Fibroblast of skin of scalp (primary cell): ENCODE results near the gene RAB14.

Source experiments
- DNase-seq: peaks from one replicate; pipeline ENCODE4 v3.0.0-alpha.2; 2013

RAB14 gene

DNA sequence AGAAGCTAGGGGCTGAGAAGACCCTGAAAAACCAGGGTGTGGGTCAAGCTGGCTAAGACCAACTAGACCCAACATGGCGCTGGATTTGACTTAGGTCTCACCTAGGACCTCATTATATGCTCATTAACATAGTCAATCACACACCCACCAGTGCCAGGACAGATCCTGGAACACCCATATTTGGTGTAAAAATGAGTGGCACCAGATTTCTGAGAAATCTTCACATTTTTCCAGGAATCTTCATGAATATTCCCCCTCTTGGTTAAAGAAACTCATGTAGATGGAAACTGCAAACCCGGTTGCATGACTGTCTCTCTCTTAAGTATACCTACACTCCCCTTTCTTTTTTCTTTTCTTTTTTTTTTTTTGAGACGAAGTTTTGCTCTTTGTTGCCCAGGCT lies 17.9 kb upstream of the RAB14 start:
- DNase-seq: no peak

DNA sequence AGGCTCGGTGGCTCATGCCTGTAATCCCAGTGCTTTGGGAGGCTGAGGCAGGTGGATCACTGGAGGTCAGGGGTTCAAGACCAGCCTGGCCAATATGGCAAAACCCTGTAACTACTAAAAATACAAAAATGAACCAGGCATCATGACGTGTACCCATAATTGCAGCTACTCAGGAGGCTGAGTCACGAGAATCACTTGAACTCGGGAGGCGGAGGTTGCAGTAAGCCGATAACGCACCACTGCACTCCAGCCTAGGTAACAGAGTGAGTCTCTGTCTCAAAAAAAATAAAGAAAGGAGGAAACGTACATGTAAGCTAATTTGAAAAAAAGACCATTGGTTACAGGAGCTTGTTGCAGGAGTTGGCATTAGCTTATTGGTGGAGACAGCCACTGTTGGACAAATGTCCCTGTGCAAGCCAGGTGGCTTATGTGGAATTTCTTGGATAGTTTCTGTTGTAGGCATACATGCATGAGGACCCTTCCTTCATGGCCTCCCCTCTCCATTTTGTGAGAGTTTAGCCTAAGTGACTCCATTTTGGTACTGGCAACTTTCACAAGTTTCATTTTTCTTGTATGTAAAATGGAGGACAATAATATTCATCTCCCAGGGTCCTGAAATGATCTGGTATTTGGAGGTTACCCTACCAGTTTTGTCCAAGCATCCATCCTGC lies 16.8 kb upstream of the RAB14 start:
- DNase-seq: no peak

DNA sequence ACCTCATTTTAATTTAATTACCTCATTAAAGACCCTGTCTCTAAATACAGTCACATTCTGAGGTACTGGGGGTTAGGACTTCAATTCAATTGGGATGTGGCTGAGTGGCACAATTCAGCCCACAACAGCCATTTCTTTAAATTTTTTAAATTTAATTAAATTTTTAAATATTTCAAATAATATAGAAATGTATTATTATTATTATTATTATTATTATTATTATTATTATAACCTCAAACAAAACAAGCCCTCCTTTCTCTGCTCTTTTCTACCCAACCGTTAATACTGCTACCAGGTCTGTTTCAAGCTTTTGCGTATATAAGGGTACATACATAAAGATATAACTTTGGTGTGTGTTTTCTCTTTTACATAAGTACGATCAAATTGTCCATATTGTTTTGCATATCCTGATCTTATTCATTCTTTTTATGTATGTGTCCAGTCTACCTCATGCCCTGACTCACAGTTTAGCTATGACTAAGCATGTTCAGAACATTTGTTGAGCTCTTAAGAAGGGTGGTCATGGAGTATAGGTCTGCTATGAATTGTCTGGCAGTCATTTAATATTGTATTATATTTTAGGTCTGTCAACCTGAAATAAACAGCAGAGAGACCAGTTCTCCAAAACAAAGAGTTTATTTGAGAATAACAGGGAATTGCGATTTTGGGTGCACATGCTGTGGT lies 16.1 kb upstream of the RAB14 start:
- DNase-seq: no peak

DNA sequence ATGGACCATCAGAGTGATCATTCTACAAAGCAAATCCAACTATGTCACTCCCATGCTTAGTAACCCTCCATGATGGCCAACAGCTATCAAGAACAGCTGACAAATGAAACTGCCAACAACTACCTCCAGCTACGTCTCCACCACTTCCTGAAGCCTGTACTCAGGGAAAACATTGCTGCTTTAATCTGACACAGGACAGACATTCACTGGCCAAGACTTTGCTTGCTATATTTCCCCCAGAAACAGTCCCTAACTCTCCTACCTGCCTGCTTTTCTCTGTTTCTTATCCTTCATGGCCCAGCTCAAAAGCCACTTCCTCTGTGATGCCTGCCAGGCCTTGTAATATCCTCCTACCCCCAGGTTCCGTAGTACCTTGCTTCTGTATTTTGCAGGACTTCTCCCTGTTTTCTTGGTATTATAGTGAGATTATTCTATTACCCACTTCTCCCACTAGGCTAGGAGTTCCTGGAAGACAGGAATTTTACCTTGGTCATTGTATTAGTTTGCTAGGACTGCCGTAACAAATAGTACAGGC lies 14.7 kb upstream of the RAB14 start:
- no peak for DNase-seq

DNA sequence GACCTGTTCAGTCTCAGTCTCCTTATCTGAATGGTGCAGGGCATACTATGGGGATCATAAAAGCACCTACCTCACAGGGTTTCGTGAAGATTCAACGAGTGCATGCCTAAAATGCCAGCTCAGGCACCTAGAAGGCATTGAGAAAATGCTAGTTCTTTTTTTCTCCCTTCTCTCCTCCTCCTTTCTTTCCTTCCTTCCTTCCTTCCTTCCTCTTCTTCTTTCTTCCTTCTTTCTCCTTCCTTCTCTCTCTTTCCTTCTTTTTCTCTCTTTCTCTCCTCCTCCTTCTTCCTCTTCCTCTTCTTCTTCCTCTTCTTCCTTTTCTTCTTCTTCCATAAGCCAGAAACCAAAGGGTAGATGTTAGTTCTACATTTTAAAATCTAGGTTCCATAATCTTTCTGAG lies 12.3 kb upstream of the RAB14 start:
- no peak for DNase-seq

DNA sequence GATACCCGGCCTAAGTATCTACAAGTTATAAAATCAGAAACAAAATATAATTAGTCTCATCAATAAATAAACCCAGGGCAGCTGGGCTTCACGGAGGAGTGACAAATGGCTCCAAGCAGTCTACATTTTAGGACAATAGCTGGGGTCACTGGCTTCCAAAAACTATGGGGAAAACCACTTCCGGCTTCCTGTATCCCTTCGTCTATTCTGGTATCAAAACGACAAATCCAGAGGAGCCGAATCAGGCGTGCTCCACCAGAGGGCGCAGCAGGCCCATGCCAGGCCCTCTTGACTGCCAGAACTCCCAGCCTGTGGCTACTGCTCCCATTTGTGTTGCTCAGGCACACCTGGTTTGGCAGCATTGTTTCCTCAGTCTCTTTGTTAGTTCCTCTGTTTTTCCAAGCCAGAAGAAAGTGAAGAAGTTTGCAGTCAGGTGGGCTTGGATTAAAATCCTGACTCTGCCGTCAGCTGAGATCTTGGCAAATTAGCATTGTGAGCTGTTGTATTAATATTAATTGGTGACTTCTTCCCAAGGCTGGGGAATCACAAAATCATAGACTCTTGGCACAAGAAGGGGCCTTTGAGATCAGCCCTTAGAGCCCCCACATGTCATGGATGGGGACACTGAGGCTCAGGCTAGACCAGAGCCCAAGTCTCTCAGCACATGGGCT lies 11.6 kb upstream of the RAB14 start:
- DNase-seq: peak; percentile 88

DNA sequence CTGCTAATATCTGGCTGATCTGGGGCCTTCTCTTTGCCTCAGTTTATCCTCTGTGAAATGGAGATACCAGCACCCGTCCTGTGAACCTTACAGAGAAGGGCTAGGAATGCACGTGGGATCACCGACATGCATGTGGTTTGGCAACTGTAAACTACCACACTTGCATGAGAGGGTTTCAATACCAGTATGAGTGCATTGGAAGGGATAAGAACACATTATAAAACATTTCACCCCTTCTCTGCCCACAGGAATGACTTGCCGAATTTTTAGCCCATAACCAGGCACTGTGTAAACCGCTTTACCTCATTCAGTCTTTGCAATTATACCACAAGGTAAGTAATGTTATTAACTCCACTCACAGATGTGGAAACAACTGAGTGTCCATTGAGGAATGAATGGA lies 8.9 kb upstream of the RAB14 start:
- DNase-seq: no peak

DNA sequence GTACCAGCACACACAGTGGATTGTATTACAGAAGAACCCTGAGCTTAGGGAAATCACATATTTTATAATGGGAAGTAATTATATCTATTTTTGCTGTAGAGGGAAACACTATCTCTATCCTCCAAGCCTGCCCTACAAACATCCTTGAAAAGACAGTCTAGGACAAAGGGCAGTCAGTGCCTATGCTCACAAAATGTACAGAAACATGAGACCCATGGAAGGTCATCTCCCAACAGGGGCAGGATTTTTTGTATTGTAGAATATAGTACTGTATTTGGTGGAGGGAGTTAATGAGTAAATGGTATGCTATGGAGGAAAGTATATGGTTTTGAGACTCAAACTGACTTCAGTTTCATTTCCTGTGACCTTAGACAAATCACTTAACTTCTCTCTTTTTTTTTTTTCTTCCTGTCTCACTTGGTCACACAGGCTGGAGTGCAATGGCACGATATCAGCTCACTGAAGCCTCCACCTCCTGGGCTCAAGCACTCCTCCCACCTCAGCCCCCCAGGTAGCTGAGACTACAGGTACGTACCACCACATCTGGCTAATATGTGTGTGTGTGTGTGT lies 5.8 kb upstream of the RAB14 start:
- DNase-seq: no peak

DNA sequence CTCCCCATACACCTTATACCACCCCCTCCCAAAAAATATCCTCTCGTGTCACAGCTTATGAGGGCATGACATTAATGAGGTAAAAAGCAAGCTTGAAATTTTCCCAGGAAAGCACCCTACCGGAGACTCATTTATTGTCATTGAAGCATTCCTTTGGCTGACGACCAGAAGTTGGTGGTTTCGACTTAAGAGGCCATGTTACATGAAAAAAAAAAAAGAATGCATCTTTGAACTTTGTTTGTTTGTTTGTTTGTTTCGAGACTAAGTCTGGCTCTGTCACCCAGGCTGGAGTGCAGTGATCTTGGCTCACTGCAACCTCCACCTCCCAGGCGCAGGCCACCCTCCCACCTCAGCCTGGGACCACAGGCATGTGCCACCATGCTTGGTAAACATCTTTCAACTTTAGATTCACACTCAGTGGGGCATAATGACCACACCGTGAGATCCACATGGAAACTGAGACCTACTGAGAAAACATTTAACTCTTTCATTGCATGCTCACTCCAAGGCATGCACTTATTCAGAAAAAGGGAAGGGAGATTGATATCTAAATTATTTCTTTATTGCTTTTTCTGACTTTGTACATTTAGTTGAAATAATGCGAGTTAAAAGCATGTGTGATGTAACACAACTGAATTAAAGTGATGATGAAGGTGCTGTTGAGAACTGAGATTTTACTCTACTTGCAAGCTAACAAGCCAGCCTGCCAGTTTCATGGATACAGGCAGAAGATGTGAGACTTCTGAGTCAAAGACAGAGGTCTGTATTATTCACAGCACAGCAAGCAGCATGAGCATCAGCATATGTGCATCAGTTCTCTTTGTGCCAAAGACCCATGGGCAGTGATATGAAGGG lies 5.1 kb upstream of the RAB14 start:
- DNase-seq: peak; percentile 60

DNA sequence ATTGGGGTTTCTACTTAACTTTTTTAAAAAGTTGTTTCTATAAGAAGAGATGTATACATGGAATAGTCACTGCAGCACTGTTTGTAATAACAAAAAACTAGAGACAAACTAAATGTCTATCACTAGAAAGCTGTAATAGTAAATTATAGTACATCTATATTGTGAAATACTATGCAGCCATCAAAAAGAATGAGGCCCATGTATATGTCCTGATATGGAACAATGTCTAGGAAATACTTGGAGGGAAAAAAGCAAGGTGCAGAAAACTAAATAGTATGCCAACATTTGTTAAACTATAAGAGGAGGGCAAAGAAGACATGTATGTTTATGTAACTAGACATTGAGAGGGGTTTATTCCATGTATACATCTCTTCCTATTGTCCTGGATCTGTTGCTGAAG lies 2.9 kb upstream of the RAB14 start:
- no peak for DNase-seq

DNA sequence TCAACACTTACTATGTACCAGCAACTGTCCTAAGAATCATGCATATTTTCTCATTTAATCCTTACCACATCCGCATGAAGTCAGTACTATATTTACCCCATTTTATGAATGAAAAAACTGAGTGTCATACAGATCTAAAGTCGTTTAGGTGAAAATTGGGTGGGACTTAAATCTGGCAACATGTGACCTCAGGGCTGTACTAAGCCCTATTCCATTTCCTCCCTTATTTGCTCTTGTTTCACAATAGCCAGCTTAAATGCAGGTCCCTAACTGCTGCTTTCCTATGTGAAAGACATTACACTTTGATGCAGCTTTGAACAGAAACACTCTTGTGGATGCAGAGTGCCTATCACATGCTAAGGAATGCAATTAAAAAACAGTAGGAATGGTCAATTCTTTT lies 2.5 kb upstream of the RAB14 start:
- no peak for DNase-seq

DNA sequence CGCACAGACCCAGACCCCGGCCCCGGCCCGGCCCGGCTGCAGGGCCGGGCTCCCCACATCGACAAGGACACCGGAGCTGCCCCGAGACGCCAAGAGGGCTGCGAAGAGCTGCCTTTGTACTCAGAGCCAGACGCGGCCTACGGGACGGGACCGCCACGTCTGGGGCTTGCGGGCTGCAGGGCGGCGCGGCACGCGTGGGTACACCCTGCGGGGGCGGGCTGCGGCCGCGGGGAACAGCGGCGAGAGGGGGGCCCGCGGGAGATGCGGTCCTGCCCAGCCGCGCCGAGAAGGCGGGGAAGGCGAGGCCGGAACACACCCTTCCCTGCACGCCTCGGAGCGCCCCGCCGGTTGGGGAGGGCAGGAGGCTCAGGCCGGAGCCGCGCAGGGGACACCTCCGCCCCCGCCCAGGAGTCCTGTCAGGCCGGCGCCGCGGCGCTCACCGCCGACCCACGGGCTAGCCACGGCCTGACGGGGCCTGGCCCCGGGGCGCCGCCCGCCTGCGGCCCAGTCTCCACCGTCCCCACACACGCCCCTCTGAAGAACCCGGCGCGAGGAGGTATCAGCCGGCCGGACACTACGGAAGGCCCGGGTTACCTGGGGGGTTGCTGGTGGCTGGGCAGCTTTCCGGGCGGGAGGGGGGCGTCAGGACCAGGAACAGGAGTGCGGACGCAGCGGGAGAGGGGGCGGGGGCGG lies 478 bp downstream of the RAB14 start:
- DNase-seq: no peak

DNA sequence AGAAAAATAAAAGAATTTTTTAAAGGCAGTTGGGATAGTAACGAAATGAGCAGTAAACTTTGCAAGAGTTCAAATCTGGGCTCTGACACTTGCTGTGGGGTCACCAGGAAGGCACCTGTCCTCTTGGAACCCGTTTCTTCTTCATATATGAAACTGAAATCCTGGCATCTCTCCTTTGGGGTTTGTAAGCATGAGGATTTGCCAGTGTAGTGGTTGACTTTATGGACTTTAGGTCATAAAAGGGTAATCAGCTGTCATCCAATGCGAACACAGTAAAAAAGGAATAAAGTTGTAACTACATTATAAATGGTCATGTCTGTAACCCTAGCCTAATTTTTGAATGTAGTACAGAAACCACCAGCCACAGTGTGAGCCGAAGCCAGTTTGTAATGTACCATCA lies 1.3 kb downstream of the RAB14 start:
- DNase-seq: no peak

DNA sequence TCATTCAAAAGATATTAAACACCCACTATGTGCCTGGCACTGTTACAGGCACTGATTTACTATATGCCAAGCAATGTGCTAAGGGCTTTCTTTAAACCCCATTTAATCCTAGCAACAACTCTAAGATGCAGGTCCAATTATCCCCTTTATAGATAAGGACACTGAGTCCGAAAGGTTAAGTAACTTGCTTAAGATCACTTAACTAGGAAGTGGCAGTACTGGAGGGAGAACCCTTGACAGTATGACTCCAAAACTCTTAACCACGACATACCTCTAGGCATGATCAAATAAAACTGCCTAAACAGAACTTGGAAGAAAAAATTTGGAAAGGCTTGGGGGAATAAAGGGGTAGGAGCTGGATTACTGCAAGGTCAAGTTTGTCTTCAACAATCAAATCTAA lies 1.7 kb downstream of the RAB14 start:
- no peak for DNase-seq

DNA sequence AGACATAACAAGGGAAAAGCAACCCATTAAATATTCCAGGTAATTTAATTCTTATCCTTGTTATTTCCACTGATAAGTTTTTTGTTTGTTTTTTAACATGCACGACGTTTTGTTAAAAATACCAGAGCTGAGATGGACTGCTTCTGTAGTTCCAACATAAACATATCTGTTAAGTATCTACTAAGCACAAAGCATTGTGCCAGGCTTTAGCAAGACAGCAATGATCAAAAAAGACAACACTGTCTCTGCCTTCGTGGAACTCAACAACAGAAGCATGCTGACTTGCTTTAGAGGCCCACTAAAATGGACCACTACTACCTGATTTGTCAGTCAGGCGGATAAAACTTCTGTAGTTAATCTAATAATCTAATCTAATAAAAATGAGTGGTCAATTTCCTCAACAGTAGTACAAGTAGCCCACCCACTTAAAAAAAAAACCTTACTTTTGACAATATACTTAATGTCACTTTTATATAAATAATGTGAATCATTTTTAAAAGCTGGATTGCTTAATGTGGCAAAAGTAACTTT lies 3.1 kb downstream of the RAB14 start:
- DNase-seq: no peak

DNA sequence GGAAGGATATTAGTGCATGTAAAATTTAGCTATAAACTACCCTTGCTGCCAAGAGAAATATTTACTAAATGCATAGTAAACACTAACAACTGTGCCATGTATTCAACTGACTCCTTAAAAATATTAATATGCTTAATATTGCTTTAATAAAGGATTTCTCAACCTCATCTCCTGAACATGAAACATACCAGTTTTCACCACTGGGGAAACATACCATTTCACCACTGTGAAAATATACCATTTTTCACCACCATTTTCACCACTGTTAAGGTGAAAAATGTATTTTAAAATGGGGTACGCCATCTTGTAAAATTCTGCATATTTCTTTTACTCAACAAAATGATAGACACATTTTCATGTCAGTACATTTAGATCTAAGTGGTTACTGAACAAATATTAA lies 4.5 kb downstream of the RAB14 start:
- no peak for DNase-seq

DNA sequence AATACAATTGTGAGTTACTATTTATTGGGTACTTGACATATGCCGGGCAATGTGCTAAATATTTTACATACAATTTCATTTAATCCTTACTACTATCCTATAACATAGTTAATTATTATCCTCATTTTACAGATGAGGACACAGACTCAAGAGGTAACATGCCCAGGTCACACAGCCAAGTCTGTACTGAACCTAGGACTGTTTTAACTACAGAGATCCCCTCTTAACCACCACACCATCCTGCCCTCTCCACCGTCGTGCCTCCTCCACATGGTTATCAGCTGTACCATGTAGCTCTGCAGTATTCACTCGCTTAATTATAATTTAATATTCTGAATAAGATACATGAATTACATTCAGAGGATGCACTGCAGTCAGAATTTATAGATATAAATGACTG lies 5.3 kb downstream of the RAB14 start:
- DNase-seq: no peak

DNA sequence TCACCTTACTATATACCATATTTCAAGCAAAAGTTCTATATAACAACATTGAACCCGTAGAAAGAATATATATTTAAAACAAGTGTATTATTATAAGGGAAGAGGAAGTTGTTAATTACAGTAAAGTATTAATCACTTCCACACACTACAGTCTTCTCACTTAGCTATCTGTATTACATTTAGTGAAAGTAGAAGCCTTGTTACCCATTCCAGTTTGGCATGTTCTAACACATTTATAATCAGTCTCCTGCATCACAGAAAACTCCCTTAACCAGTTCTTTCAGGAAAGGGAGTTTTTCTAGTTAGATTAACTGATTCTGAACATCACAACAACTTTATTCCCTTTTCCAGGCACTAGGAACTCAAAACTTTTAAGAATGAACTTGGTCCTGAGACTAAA lies 6.9 kb downstream of the RAB14 start:
- no peak for DNase-seq

DNA sequence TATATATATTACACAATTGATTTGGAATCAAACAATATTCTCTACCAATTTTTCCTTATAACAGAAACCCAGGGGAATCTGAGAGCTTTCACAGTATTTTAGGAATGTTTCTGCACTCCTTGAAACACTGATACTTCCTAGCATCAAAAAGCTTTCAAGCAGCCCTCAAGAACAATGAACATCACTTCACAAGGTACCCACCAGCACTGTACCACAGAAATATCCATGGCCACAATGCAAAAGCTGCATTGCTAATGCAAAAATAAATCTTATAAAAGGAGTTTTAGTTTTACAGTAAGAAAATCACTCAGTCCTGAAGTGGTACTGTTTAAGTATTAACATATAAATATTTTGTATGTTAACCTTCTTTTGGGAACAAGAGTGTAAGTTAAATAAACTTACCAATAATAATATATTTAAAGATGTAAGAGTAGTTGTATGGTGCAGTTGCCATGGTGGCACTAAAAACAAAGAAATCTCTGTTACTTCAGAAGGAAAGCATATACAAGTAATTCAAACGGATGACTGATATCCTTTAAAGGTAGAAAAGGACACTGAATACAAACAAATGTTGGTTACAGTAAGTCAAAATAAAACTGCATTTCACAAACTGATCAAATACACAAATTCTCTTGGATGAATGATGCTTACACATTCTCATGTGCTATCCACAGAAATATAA lies 8.6 kb downstream of the RAB14 start:
- no peak for DNase-seq

DNA sequence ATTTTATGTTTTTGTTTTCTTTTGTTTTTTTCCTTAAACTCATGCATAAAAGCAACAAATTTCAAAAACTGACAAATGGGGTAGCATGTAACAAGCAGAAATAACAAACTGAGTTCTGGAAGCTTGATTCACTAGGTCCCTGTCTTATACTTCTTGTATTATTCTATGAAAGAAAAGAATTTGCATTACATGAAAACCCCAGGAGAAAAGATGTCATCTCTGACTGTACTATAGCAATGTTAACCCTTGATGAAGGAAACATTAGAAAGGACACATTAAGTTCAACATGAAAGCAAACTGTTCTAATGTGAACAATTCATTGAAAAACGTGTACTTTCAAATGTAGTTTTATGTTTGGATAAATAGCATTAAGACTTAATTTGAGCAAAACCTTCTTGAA lies 9.2 kb downstream of the RAB14 start:
- DNase-seq: peak; percentile 29

DNA sequence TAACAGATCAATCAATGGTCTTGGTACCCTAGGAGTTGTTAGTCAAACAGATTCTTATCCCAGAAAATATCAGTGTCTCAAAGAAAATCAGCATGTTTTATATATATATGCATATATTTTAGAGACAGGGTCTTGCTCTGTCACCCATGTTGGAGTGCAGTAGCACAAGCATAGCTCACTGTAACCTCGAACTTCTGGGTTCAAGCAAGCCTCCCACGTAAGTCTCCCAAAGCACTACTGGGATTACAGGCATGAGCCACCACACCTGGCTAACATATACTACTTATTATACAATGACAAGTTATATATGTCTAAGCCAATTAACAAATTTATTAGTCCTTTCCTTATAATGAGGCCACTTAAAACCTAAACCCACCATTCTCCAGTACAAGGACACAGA lies 10.4 kb downstream of the RAB14 start:
- no peak for DNase-seq
